Endothelial cell (in vitro differentiated cells): Measurements from ENCODE around the gene ELMO3. TPM values are rescaled to one million over a fixed set of nuclear protein-coding genes. Genes with fewer than 3 reads are reported as not detected.
A peak's percentile ranks its signal among the peaks of the same experiment; 100 is the strongest.

Source experiments
- DNase-seq: peaks from one replicate; pipeline ENCODE4 v3.0.0; 2021; ENCODE audit warnings: low spot score
- H3K27ac Mint-ChIP-seq: one replicate; pipeline ENCODE4 v1.8.0; 2021; ENCODE audit warnings: mixed read lengths, inconsistent platforms; ENCODE audit not compliant: unreplicated experiment
- H3K27me3 Mint-ChIP-seq: one replicate; pipeline ENCODE4 v1.8.0; 2021; ENCODE audit warnings: mild to moderate bottlenecking, moderate library complexity, mixed read lengths, inconsistent platforms; ENCODE audit not compliant: unreplicated experiment
- H3K36me3 Mint-ChIP-seq: one replicate; pipeline ENCODE4 v1.8.0; 2021; ENCODE audit warnings: mild to moderate bottlenecking, low read depth, mixed read lengths, inconsistent platforms; ENCODE audit not compliant: unreplicated experiment
- H3K4me1 Mint-ChIP-seq: one replicate; pipeline ENCODE4 v1.8.0; 2021; ENCODE audit warnings: mild to moderate bottlenecking, mixed read lengths, inconsistent platforms; ENCODE audit not compliant: unreplicated experiment
- H3K4me3 Mint-ChIP-seq: one replicate; pipeline ENCODE4 v1.8.0; 2021; ENCODE audit warnings: mild to moderate bottlenecking, mixed read lengths, inconsistent platforms; ENCODE audit not compliant: unreplicated experiment
- H3K9me3 Mint-ChIP-seq: one replicate; pipeline ENCODE4 v1.8.0; 2021; ENCODE audit warnings: mixed read lengths, inconsistent platforms; ENCODE audit not compliant: unreplicated experiment
- total RNA-seq: library from RNA; stranded (reverse); fragmentation: NEBNext Ultra II Directional; extraction: Animal tissue kit (Norgen Biotek cat#: 25700); gene quantifications from one replicate; pipeline ENCODE4 v1.2.1, GENCODE V29; 2021; ENCODE audit not compliant: unreplicated experiment
- TF ChIP-seq, protein P1 (sequence below): fragments of 200-600 bp; sonication (generic); IDR thresholded peaks from one replicate; pipeline ENCODE4 v1.5.0; 2021; ENCODE audit warnings: antibody characterized with exemption; ENCODE audit not compliant: unreplicated experiment

ELMO3 gene
- total RNA-seq, 1 donor from 2014 or later: 25.3 TPM

DNA sequence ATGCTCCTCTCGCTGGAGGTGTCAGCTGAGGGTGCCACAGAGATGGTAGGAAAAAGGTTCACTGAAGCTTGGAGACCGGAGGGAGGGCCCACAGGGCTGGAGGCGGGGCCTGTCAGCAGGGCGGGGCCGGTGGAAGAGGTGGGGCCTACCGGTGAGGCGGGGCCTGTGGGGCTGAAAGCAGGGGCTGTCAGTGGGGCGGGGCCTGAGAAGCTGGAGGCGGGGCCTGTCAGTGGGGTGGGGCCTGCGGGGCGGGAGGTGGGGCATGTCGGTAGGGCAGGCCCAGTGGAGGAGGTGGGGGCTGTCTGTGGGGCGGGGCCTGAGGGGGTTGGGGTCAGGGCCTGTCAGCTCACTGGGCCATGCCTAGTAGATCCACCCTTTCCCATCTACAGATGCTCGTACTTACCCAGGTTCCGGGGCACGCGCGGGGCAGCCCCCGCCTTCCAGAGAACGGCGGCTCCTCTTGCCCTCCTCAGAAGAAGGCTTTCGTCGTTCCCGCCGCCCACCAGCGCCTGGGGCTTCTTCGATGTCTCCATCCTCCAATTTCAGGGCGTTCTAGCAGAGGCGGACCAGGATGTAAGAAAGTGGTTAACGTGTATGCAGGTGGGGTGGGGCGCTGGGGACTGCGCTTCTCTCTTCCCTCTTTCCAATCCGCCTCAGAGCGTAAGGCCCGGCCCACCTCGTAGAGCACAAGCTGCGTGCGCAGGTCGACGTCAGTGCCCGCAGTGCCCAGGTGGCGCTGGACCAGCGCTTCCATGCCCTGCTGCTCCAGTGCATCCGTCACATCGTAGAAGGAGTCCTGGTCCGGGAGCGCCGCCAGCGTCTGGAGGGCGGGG, 37.8 kb downstream of the ELMO3 start:
- no peaks in the 10 kb centered on the region for H3K9me3 Mint-ChIP-seq
- peak; percentile 75 for DNase-seq
- H3K36me3 Mint-ChIP-seq: peaks cover 47% of the 10 kb centered on the region
- no peak overlapping the region for H3K27ac Mint-ChIP-seq
- H3K4me3 Mint-ChIP-seq: peak overlapping the region; percentile 48
- TF ChIP-seq, protein P1, sequence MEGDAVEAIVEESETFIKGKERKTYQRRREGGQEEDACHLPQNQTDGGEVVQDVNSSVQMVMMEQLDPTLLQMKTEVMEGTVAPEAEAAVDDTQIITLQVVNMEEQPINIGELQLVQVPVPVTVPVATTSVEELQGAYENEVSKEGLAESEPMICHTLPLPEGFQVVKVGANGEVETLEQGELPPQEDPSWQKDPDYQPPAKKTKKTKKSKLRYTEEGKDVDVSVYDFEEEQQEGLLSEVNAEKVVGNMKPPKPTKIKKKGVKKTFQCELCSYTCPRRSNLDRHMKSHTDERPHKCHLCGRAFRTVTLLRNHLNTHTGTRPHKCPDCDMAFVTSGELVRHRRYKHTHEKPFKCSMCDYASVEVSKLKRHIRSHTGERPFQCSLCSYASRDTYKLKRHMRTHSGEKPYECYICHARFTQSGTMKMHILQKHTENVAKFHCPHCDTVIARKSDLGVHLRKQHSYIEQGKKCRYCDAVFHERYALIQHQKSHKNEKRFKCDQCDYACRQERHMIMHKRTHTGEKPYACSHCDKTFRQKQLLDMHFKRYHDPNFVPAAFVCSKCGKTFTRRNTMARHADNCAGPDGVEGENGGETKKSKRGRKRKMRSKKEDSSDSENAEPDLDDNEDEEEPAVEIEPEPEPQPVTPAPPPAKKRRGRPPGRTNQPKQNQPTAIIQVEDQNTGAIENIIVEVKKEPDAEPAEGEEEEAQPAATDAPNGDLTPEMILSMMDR: no peak
- H3K27me3 Mint-ChIP-seq: peaks cover 10% of the 10 kb centered on the region
- peaks cover 27% of the 10 kb centered on the region for H3K4me1 Mint-ChIP-seq

DNA sequence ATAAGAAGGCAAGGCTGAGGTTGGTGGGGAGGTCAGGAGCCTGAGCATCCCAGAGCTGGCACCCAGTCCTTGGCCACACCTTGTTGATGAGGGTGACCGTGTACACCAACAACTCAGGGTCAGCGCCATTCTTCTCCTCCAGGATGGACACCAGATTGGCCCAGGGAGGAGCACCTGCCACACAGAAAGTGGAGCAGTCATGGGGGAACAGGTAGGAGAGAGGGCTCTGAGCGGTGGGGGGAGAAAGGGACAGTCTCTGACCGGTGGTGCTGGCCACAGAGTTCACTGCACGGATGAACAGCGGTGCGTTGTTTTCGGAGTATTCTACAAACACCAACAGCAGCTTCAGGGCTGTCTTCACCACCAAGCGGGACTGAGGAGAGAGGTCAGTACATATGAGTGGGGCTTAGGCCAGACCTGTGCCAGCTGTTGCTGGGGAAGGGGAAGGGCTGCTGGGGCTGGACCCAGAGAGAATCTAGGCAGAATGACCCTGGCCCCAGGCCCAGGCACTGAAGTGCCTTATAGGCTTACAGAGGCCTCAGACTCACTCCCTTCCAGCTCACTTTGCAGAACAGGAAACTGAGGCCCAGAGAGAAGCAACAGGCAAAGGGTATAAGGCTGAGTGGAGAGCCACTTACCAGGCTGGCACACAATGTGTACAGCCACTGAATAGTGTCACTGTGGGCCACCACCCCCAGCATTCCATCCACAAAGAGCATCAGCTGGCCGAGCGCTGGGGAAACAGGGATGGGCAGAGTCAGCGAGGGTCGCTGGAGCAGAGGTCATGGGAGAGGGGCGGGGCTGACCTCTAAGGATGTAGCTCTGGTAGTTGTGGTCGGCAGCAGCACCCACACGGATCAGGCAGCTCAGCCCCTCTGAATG, 38.7 kb downstream of the ELMO3 start:
- peaks cover 34% of the 10 kb centered on the region for H3K4me1 Mint-ChIP-seq
- H3K9me3 Mint-ChIP-seq: no peaks in the 10 kb centered on the region
- peaks cover 47% of the 10 kb centered on the region for H3K36me3 Mint-ChIP-seq
- peaks cover 12% of the 10 kb centered on the region for H3K27me3 Mint-ChIP-seq
- H3K4me3 Mint-ChIP-seq: peak overlapping the region; percentile 42
- TF ChIP-seq, protein P1: no peak
- H3K27ac Mint-ChIP-seq: no peak overlapping the region
- no peak for DNase-seq

DNA sequence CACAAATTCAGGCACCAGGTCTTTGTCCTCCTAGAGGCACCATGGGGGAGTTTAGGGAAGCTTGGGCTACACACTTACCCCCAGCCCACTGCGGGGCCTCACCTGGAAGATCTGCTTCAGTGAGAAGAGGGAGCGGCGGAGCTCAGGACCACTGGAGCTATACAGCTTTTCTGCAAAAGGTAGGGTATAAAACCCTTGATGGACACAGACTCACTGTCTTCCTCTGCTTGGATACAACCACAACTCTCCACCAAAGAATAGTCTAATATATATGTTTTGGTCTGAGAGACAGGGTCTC, 39.3 kb downstream of the ELMO3 start:
- no peak for DNase-seq
- Mint-ChIP-seq H3K4me3 (peak overlapping the region; percentile 76), H3K36me3 (peaks cover 47% of the 10 kb centered on the region), H3K27ac (no peak overlapping the region), H3K9me3 (no peaks in the 10 kb centered on the region), H3K4me1 (peaks cover 38% of the 10 kb centered on the region), H3K27me3 (peaks cover 13% of the 10 kb centered on the region)
- TF ChIP-seq, protein P1: no peak

DNA sequence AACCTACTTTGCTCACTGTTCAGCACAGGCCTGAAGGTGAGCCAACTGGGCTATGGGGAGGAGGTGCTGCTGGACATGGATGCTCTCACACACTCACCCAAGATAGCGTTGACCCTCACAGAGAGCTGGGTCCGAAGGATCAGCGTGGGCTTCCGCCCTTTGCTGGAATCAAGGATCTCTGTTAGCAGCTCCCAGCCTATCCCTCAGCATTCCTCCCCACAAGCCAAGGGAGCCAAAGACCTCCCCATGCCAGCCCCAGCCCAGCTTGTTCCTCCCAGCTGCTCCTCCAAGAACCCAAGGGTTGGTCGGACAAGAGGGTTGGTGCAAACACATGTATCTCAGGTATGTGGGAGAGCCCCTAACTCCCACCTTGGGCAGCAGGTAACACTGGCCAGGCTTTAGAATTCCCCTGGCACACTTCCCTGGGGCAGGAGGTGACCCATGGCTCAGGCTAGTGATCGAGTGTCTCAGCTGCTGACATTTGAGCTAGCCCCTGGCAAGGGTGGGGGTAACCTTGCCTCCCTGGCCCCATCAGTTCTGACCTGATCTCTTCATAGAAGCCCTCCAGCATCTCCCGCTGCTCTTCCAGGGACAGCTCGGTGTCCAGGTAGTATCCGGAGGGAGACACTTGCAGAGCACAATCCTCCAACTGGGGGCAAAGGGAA, 40.0 kb downstream of the ELMO3 start:
- peaks cover 13% of the 10 kb centered on the region for H3K27me3 Mint-ChIP-seq

More for the DNA sequence above, 40.0 kb downstream of the ELMO3 start:
- Mint-ChIP-seq H3K4me3 (peak overlapping the region; percentile 76), H3K27ac (peak overlapping the region; percentile 59), H3K9me3 (no peaks in the 10 kb centered on the region), H3K36me3 (peaks cover 47% of the 10 kb centered on the region), H3K4me1 (peaks cover 45% of the 10 kb centered on the region)
- no peak for DNase-seq
- TF ChIP-seq, protein P1: no peak
